K562 (cell line): ENCODE results near the gene LST1. TPM values are rescaled to one million over a fixed set of nuclear protein-coding genes. Genes with fewer than 3 reads are reported as not detected.

Experiments used
- BDP1 ChIP-seq: IDR thresholded peaks from 3 replicates; pipeline ENCODE4 v1.6.1; 2011; ENCODE audit not compliant: insufficient read length, insufficient read depth
- BMI1 ChIP-seq: fragments of 150-350 bp; IDR thresholded peaks from 2 replicates; pipeline ENCODE4 v1.6.1; 2014; ENCODE audit warnings: low read length
- E2F6 ChIP-seq, 2 experiments: IDR thresholded peaks; 2 replicates each; pipeline ENCODE4 v1.6.1; 2011; ENCODE audit warnings: borderline replicate concordance in 1 of 2, control low read depth in 1 of 2, low read depth in 1 of 2, low read length in 1 of 2, mild to moderate bottlenecking in 1 of 2, mixed read lengths in 1 of 2, moderate library complexity in 1 of 2; ENCODE audit not compliant: insufficient read depth in 1 of 2, insufficient read length in 1 of 2, poor library complexity in 1 of 2, severe bottlenecking in 1 of 2; ENCODE audit errors: extremely low read depth in 1 of 2
- FIP1L1 ChIP-seq: fragments of 200-400 bp; formaldehyde crosslinking; IDR thresholded peaks from 2 replicates; pipeline ENCODE4 v1.6.1; 2018; ENCODE audit warnings: mild to moderate bottlenecking, low read depth, low read length; ENCODE audit not compliant: poor library complexity, severe bottlenecking
- KLF13 ChIP-seq: fragments of 450-650 bp; IDR thresholded peaks from 2 replicates; pipeline ENCODE4 v1.6.1; 2016; ENCODE audit warnings: missing genetic modification characterization, low read depth, mild to moderate bottlenecking, missing compliant biosample characterization, moderate library complexity, borderline replicate concordance
- MECOM ChIP-seq: fragments of 250-450 bp; sonication (Bioruptor Pico); IDR thresholded peaks from 2 replicates; pipeline ENCODE4 v1.8.0; 2022; ENCODE audit warnings: inconsistent platforms
- MGA ChIP-seq: fragments of 450-650 bp; IDR thresholded peaks from 2 replicates; pipeline ENCODE4 v1.6.1; 2016; ENCODE audit warnings: mild to moderate bottlenecking, moderate library complexity
- MYNN ChIP-seq, 2 experiments: sonication (generic); formaldehyde crosslinking in 1 of 2; IDR thresholded peaks; 2 replicates each; pipeline versions ENCODE4 v1.5.0 to v1.6.1; 2016 to 2020; ENCODE audit warnings: antibody characterized with exemption in 1 of 2, missing genetic modification reagents in 1 of 2
- RUNX1 ChIP-seq: sonication (generic); IDR thresholded peaks from 2 replicates; pipeline ENCODE4 v1.6.1; 2016; ENCODE audit warnings: antibody characterized with exemption, low read depth
- TCF3 ChIP-seq: sonication (generic); formaldehyde crosslinking; IDR thresholded peaks from 2 replicates; pipeline ENCODE4 v1.4.0; 2020; ENCODE audit warnings: mild to moderate bottlenecking, missing genetic modification reagents
- THRB ChIP-seq: fragments of 450-650 bp; formaldehyde crosslinking; conservative IDR thresholded peaks from 2 replicates; pipeline ENCODE4 v1.4.0; 2022; ENCODE audit warnings: mild to moderate bottlenecking, missing genetic modification characterization
- ZFP30 ChIP-seq: fragments of 250-450 bp; sonication (Bioruptor Pico); IDR thresholded peaks from 2 replicates; pipeline ENCODE4 v1.8.0; 2022; ENCODE audit warnings: moderate library complexity, mild to moderate bottlenecking, inconsistent platforms, borderline replicate concordance
- polyA plus RNA-seq, 8 experiments: library from polyadenylated mRNA; depleted of rRNA in 4 of 8; stranded (reverse) in 5 of 8; unstranded in 3 of 8; fragments of >200 nt; fragmentation: Nextera tagmentation in 2 of 8; fragmentation: Illumina TruSeq in 1 of 8; extraction: Ambion mirVana in 2 of 8; extraction: Trizol in 1 of 8; gene quantifications; 2 replicates each; pipeline versions ENCODE4 v1.2.1 to v1.2.3, GENCODE V29; 2011 to 2014; ENCODE audit warnings: inconsistent platforms in 1 of 8, missing spikeins in 1 of 8
- total RNA-seq, 7 experiments: library from RNA; depleted of rRNA in 6 of 7; stranded (reverse); fragments of >200 nt in 6 of 7; fragmentation: Illumina TruSeq in 2 of 7; extraction: Trizol in 2 of 7; gene quantifications; 2 replicates each; pipeline versions ENCODE4 v1.2.1 to v1.2.3, GENCODE V29; 2011 to 2021; ENCODE audit warnings: low replicate concordance in 1 of 7

LST1 gene
- total and polyA plus RNA-seq, 9 of the 15 experiments (the other 6 are each of a cell fraction or from before 2014, with no cell fraction given), result 0.82 to 7.8 (median 1.7) TPM

GRCh38 chr6:31547727-31548543, 38.1 kb upstream of the LST1 start (continued):
- TF ChIP-seq MGA (peak; percentile 74), E2F6 (IDR thresholded peaks at IDR 0.05; ENCODE audit: borderline replicate concordance in 1 of 2, extremely low read depth in 1 of 2, insufficient read depth in 1 of 2, insufficient read length in 1 of 2, low read depth in 1 of 2, low read length in 1 of 2, poor library complexity in 1 of 2, severe bottlenecking in 1 of 2) (peak; percentile 32 to 48), KLF13 (tag) (no peak), FIP1L1 (peak; percentile 22), BDP1 (no peak), RUNX1 (no peak), MYNN (IDR thresholded peaks at IDR 0.05) (peak; percentile 62; the same call in 1 of the 2 replicates), MYNN (CRISPR knock-in tag; IDR thresholded peaks at IDR 0.05) (no peak), TCF3 (CRISPR knock-in tag) (0 out of 2 replicates have a peak, but pooled peaks have one; percentile 4), MECOM (peak; percentile 60), ZFP30 (no peak), THRB (no peak), BMI1 (no peak)
